Measurements from ENCODE around the gene GALNT17.

DNA sequence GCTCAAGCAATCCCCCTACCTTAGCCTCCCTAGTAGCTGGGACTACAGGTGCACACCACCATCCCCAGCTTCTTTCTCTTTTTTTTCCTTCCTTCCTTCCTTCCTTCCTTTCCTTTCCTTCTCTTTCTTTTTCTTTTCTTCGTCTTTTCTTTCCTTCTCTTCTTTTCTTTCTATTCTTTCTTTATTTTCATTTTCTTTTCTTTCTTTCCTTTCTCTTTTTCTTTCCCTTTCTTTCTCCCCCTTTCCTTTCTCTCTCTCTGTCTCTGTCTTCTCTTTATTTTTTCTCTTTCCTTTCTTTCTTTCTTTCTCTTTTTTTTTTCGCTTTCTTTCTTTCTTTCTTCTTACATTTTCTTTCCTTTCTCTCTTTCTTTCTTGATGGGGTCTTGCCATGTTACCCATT lies 621.3 kb downstream of the GALNT17 start:
- no peak for TF ChIP-seq POLR2A (IDR thresholded peaks at IDR 0.05)
- TF ChIP-seq, protein P1, sequence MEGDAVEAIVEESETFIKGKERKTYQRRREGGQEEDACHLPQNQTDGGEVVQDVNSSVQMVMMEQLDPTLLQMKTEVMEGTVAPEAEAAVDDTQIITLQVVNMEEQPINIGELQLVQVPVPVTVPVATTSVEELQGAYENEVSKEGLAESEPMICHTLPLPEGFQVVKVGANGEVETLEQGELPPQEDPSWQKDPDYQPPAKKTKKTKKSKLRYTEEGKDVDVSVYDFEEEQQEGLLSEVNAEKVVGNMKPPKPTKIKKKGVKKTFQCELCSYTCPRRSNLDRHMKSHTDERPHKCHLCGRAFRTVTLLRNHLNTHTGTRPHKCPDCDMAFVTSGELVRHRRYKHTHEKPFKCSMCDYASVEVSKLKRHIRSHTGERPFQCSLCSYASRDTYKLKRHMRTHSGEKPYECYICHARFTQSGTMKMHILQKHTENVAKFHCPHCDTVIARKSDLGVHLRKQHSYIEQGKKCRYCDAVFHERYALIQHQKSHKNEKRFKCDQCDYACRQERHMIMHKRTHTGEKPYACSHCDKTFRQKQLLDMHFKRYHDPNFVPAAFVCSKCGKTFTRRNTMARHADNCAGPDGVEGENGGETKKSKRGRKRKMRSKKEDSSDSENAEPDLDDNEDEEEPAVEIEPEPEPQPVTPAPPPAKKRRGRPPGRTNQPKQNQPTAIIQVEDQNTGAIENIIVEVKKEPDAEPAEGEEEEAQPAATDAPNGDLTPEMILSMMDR (IDR thresholded peaks at IDR 0.05), result no peak

Measured in upper lobe of left lung (tissue), 4 donors.